ENCODE measurements around the gene CPSF6. TPM values are rescaled to one million over a fixed set of nuclear protein-coding genes. Genes with fewer than 3 reads are reported as not detected.

CPSF6 gene
- total and polyA plus RNA-seq, 2 of the 8 experiments (the other 6 are each of a cell fraction or from before 2014, with no cell fraction given), result 92.7 to 167 TPM

DNA sequence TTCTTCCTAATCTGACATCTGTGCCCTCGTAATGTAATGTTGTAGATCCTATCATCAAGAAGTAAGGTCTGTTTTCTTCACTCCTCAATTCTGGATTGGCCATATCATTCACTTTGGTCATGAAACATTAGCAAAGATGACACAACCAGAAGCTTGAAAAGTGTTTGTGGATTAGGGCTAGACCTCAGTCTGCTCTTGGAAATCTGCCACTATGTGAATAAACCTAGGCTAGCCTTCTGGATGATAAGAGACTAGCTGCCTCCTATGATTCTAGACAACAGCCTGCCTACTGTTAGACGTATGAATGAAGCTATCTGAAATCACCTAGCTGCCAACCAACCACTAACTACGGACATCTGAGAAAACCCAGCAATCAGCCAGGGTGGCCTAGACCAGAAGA is 70.1 kb downstream of the CPSF6 start (continued):
- TF ChIP-seq, protein P1, sequence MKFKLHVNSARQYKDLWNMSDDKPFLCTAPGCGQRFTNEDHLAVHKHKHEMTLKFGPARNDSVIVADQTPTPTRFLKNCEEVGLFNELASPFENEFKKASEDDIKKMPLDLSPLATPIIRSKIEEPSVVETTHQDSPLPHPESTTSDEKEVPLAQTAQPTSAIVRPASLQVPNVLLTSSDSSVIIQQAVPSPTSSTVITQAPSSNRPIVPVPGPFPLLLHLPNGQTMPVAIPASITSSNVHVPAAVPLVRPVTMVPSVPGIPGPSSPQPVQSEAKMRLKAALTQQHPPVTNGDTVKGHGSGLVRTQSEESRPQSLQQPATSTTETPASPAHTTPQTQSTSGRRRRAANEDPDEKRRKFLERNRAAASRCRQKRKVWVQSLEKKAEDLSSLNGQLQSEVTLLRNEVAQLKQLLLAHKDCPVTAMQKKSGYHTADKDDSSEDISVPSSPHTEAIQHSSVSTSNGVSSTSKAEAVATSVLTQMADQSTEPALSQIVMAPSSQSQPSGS (IDR thresholded peaks at IDR 0.05; ENCODE audit: low read length), result no peak
